HG03039 (cell line): ENCODE measurements around the gene NRXN3.

Source experiments
- ATAC-seq: cut with Tn5 transposase; IDR thresholded peaks from one replicate; pipeline ENCODE4 v1.9.1; 2021; ENCODE audit warnings: mild to moderate bottlenecking, moderate library complexity; ENCODE audit not compliant: unreplicated experiment

The NRXN3 gene

DNA sequence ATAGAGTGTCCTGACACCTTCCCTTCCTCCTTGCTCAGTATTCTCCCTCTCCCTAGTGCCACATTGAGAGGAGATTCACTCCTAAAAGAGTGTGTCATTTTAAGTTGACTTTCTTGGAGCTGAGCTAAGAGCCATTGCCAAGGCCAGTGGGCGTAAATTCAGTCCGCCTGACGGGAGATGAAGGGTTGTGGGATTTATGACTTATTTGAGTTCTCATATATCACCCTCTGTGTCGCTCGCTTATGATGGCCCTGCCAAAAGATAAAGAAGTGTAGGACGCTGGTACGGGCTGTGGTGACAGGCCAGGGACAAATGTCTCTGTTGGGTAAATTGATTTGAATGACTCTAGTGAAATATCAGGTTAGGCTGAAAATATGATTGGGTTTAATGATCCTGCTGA is 867.4 kb downstream of the NRXN3 start:
- ATAC-seq, result no peak

DNA sequence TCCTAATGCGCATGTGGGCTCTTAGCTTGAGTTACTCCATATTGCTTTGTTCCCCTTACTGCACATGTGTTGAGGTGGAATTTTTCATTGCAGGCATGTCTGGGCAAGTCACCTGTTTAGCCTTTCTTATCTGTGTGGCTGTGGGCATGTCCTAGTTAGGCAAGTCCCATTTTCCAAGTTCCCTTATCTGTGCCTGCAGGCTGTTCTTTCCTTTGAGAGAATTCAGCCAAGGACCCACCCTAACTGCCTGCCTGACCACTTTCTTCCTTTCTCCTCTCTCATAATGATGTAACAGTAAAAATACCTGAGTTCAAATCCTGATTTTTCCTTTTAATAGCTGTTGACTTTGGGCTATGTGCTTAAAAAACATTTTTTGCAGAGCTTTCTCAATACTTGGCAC is 870.6 kb downstream of the NRXN3 start:
- no peak for ATAC-seq

DNA sequence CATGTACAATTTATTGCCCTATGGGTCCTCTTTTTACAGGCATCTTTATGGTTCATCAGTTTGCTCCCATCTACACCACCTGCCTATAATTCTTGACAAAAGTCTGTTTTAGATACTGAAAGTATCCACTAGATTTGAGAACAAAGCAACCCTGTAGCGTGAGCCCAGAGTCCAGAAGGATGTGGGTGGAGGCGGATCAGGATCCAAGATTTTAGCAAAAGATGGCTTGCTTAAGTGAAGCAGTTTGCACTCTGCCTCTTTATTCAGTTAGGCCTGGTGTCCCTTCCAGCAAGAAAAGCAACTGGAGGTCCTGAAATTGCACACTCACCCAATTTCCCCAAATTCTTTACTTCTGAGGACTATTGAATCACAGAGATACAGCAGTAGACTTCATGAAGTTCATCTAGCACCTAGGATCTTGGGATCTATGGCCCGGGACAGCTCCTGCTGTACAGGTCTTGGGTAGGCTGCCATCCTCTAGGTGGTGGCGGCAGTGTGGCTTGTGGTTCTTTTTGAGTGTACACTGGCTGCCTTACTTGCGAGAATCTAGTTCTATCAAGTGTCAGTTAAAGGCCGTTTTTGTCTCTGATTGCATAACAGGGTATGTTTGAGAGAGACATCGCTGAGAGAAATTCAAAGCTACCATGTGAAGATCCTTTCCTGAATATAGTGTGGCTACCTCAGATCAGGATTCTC is 873.2 kb downstream of the NRXN3 start:
- ATAC-seq, result no peak

DNA sequence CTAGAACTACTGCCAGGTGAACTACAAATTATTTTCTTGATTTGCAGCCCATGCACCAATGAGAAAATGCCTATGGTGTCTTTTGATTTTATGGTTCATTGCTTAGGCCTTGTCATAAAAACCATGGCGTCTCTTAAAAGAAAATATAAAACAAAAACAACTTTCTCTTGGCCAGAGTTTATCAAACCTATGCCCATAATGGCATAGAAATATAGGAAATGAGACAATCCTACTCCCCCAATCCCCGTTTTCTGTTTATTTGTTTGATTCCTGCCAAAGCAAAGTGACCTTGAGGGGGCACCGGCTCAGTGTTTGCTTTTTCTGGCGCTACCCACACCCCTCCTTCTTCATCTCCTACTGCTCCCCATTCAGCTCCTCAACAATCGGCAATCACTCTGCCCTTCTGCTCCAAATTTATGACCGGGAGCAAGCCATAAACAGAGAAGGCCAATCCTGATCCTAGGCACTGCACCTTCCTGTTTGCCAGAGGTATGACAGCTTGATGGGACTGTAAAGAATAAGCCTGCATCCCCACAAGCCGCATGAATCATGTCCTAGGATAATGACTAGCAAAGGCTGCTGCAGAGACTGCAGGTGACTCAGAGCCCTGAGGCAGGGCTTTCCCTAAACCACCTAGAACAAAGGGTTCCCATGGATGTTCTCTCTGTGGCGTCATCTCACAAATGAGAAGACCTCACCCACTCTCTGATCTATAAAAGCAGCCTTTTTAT is 874.9 kb downstream of the NRXN3 start:
- no peak for ATAC-seq

DNA sequence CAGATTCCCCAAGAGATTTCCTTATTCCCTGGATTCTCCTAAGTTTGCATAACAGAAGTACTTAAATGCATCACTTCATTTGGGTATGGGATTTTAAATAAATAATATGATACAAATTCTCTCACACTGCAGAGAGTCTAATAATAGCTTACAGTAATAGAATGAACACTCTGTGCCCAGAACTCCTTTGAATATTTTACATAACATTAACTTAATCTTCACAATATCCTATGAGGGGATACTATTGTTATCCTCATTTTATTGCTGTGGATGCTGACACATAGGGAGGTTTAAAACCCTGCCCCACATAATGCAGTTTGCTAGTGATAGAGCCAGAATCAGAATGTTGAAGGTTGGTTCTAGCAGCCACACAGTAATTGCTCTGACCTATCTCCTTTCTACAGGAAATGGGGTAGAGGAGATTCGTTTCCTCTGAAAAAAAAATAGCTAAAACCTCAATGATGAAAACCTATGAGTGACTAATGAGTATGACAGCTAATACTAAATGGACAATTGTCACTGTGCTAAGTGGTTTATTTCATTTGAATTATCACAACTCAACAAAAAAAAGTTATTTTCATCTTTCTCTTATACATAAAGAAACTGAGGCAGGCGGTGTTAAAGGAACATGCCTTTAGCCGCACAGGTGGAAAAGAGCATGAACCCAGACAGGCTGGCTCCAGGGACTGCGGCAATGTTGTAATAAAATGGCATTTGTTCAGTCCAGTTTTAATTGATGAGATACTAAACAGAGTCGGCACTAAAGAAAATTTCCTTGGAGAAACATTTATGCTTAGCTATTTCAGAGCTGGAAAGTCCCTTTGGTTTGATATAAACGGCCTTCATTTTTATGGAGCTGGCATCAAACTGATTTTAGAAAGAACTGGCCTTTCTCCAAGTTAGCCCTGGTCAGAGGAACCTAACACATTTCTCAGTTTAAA is 880.9 kb downstream of the NRXN3 start:
- ATAC-seq, result no peak

DNA sequence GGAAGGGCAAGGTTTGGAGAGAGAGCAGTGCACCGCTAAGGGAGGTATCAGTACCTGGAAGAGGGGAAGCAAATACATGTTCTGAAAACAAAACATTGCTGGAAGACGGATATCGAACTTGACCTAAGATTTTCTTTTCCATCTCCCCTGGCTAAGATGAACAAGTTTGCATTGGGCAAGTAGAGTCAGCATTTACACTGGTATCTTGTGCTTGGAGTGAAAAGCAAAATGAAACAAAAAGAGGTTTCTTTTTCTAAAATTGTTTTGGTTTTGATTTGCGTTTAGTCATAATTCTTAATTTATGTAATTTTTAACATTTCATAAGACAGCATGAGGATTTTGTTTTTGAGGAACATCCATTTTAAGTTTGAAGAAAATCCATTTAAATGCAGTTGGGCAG is 881.6 kb downstream of the NRXN3 start:
- ATAC-seq, result no peak

DNA sequence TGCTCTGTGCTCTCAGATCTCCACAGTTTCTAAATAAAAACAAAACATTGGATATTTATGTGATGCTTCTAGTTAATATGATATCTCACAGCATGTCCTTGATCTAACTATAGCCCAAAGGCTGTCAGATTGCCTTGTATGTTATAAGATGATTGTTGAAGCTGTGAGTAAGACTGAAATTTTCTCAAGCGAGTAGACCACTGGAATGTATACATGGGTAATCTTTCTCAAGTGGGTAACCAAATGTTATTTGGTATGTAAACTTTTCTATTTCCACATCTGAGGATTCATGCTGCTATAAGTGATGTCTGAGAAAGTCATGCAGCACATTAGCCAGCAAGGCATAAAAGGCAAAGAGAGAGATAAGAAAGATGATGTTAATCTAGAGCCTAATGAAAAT is 886.7 kb downstream of the NRXN3 start:
- no peak for ATAC-seq

DNA sequence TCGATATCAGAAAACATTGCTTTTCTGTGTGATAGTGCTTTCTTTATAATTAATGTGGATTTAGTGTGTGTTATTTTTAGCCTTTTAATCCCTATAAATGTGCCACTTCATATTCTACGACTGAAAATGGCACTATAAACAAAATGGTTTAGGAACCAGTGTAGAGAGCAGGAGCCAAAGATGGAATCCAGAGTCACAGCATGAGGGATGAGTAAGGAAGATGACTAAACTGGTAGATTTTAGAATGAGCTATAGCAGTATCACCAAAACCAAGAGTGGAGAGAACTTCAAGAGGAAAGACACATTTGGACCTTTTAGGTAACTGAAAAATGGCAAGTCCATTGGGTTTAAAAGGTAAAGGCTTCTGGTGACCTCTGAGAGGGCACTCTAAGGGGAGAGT is 887.2 kb downstream of the NRXN3 start:
- no peak for ATAC-seq

DNA sequence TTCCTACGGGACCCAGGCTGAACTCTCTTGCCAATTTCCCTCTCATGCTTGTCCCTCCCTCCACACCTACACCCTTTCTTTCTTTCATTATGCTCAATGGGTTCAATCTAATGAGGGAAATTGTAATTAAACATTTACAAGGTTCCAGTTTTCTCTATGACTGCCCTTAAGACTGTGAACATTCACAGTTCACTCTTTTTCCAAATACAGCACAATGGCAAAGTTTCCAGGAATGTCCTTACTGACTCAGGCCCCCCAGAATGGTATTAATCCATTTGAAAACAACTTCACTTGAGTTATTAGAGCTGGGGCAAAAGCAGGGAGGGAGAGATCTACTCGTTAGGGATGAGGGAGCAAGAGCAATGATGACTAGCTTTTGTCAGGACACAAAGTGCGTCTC is 892.1 kb downstream of the NRXN3 start:
- no peak for ATAC-seq

DNA sequence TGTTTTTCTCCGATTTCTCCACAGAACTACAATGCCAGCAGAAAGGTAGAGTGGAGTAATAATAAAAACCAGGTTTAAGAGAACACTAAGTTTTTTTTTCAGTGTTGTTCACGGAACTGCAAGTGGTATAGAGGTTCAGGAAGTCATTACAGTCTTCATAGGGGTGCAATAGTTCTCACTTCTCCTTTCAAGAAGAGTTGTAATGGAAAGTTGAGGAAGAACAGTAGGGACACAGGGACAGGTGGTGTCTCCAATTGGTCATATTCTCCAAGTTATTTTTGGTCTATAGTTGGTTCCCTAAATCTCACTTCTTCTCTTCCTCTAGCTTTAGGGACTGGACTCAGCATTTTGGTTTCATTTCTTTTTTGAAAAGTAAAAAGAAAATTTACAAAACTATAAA is 894.0 kb downstream of the NRXN3 start:
- no peak for ATAC-seq

DNA sequence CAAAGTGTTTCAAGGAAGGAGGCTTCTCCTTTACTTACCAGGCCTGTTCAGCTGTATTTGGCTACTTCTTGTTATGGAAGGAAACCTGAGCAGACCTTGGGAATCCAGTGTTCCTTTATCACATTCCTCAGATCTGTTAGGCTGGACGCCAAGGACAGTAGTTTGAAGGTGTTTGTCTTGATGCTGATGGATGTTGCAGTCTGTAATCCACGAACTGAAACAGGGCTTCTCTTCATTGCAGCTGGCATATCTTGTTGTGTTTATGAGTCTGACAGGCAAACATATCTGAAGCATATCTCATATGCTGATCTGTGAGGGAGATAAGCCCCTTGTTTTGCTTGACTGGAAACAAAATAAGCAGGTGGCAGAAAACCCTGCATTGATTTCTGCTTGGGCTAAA is 904.3 kb downstream of the NRXN3 start:
- no peak for ATAC-seq

DNA sequence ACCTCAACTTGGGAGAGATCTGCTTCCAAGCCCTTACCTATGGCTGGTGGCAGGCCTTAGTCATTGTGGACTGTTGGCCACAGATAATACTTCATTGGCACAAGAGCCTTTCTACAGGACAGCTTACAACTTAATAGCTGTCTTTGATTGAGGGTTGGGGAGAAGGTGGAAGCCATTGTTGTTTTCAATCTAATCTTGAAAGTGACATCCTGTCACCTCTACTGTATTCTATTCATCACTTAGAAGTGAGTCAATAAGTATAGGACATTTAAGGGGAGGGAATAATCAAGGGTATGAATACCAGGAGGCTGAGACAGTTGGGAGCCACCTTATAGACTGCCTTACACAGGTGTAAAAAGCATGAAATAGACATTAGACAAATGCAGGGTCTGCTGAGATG is 906.3 kb downstream of the NRXN3 start:
- ATAC-seq, result no peak

DNA sequence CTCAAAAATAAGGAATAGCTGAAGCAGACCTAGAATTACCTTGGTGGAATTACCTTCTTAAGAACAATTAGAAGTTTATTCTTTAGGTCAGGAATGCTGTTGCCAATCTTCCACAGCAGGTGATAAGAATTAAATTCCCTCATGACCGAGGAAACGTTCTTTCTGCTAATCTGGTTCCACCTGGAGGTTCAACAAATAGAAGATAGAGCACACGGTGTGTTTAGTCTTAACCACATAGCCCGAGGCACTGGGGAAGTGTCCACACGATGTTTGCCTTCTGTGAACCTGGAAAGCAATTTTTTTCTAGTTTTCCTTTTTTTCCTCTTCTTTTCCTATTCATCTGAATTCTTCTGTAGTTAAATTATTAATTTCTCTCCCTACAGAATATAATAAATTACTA is 906.9 kb downstream of the NRXN3 start:
- no peak for ATAC-seq

DNA sequence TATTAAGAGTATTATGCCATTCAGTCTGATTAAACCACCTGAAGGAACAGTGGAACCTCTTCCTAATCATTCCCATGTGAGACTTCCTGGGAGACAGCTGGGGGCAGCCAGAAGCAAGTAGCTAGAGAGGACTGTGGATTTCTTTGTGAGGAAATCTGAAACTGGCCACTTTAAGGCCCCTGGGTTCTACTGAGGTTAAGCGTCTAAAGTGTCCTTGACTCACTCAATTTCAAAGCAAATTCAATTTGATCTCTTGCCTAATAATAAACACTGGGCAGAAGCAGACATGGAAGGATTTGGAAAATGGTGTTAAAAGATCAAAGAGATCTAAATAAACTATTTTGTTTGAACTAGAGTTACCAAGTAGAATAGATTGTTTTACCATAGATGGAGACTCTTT is 909.9 kb downstream of the NRXN3 start:
- no peak for ATAC-seq

DNA sequence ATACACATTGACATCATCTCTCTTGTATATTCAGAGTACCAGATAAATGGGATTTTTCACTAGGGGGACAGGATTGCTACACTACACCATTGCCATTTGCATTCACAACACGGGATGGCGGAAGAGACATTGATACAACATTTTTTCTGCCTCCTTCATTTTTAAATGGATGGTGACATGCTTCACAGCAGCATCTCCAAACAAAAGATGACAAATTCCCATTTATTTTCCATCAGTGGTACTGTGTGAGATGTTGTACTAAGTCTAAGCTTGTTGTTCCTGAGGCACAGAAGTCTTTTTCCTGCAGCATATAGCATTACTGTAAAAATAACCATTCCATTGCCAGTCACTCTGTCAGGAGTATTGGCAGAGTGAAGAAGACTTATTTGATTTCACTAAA is 912.7 kb downstream of the NRXN3 start:
- ATAC-seq, result no peak

DNA sequence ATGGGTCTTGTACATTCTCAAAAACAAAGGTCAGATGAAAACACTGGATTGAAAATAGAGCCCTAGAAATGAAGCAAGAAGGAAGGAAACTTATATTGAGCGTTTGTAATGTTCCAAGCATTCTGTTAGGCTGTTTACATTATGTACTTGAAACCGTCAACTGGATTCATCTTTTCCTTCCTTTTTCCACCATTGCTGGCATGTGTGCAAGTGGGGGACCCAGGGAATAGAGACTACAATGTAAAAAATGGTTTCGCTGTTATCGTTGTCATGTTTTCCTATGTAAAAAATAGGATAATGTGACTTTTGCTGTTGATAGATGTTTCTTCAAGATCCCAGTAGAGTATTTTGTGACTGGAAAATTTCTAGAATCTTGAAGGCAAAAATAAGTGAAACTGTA is 913.2 kb downstream of the NRXN3 start:
- no peak for ATAC-seq

DNA sequence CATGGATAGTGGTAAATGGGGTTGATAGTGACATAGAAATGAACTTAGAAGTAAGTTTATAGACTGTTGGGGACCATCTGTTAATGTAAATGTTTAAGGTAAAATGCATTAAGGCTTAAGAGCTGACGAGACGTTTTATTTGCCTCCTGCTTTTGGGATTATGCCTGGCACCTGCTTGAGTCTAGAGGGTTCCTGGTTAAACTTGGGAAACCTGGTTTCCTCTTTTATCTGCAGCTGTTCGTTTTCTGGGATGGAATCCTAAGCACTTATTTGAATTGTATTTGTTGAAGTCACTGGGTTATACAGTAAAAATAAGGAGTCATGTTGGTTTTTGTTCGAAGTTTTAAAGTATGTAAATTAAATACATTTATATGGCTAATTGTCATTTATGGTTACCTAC is 914.7 kb downstream of the NRXN3 start:
- ATAC-seq, result no peak

DNA sequence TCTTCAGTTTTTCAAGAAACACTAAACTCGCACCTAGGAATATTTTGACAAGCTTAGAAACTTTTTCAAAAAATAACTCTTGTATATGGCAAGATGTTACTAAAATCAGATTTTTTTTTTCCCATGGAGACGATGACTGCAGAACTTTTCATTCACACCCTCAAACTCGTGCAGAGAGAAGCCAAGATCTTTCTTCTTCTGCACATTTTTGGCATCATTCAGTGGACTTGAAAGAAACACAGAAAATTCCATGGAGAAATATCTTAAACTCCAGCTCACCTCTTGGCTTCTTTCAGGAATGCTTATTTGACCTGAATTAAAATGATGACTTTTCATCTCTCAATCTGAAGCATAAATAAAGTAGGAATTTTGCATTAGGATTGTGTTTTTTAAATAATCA is 919.4 kb downstream of the NRXN3 start:
- no peak for ATAC-seq

DNA sequence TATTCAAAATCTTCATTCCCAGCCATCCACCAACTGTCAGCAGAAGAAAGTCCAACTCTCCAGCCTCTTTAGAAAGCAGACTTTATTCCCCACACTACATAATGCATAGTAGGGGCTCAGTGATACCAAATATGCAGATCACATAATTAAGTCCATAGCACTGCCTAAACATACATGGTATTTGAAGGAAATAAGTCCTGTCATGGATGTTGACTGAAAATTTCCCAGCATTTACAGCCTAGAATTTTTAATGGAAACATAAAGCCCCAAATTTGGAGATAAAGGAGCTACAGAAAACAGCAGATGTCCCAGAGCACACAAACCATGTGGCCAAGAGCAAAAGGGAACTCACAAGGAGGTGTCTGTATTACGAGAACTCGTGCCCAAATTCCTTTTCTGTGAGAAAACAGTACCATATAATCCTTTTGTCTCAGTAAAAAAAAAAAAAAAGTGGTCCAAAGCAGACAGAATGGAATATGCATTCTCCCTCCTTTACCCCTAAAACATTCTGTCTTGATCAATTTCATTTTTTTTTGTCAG is 920.5 kb downstream of the NRXN3 start:
- ATAC-seq, result no peak

DNA sequence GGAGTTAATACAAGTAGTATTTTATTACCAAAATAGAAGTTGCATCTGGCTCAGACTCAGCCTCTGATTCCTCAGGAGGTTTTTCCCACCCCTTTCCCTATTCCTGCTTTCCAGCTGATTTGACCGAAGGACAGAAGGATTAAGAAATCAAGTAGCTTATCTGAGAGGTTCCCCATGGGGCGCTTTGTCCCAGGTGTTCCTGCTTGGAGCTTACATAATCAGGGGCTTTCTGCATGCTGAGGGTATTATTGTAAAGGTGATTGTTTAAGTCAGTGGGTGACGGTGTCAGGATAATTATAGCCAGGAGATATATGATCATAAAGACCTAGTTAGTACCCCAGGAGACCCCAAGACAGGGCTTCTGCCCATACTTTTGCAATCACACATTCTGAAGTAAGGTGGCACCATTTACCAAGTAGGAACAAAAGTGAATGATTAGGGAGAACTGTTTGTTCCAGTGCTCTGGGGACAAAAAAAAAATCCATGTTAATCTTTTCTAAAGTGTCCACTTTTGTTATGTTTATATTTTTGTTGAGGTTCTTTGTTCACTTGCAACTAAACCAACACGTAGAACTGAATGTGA is 921.3 kb downstream of the NRXN3 start:
- no peak for ATAC-seq

DNA sequence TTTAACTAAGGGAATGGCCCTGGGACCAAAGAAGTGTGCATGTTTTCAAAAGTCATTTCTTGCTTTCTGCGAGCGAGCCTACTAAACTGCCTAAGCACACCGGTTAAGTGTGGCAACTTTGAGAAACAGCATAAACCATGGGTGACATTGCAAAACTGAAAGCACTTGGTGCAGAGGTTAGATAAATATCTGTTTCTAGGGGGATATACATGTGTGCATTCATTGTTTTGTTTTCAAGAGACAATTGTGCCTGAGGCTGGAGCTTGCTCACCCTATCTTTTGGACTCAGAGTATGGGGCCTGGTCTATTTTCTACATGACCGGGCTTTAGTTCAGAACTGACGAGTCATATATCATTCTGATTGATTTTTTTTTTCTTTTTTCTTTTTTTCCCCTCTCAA is 923.4 kb downstream of the NRXN3 start:
- no peak for ATAC-seq
